NCI-H1694 (cell line): ENCODE measurements around the gene MISFA.
"Not testable (repeated sequence)": the region's sequence is repeated elsewhere in the genome, so short reads cannot be mapped to it uniquely, and the experiment has no call there.

Experiments
- DNase-seq: peaks from one replicate; lab custom pipeline; 2025; lab: John Stamatoyannopoulos, UW

The MISFA gene

DNA sequence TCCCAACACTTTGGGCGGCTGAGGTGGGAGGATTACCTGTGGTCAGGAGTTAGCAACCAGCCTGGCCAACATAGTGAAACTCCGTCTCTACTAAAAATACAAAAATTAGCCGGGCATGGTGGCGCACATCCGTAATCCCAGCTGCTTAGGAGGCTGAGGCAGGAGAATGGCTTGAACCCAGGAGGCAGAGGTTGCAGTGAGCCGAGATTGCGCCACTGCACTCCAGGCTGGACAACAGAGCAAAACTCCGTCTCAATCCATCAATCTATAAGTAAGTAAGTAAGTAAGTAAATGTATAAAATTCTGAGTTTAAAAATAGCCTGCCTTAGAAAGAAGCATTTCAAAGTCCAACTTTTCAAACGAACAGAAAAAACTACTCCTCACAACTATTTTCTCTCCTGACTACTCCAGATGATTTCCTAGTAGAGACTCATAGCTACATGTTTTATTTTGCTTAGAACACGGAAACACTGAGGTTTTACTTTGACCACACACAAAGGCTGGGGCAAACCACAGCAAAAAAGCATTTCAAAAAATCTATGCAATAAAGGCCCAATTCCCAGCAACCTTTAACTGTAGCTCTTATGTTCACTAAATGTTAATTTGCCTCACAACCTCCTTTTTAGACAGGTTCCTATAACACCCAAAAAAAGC lies 18.2 kb downstream of the MISFA start:
- no peak for DNase-seq

GRCh38 chr11:18618342-18619025 lies 18.9 kb downstream of the MISFA start:
- no peak for DNase-seq

DNA sequence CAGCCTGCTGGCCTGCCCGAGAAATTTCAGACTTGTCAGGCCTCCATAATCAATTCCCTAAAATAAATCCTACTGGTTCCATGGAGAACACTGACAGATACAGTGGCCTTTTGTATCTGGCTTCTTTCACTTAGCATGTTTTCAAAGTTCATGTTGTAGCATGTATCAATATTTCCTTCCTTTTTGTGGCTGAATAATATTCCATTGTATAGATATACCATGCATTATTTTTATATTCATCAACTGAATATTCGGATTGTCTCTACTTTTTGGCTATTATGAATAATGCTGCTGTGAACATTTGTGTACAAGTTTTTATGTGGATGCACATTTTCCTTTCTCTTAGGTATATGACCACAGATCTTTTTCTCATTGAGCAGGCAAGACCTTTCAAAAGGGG lies 24.1 kb downstream of the MISFA start:
- DNase-seq = no peak

- DNase-seq = no peak
These were observed 24.6 kb downstream of the MISFA start for GRCh38 chr11:18624161-18624560.

DNA sequence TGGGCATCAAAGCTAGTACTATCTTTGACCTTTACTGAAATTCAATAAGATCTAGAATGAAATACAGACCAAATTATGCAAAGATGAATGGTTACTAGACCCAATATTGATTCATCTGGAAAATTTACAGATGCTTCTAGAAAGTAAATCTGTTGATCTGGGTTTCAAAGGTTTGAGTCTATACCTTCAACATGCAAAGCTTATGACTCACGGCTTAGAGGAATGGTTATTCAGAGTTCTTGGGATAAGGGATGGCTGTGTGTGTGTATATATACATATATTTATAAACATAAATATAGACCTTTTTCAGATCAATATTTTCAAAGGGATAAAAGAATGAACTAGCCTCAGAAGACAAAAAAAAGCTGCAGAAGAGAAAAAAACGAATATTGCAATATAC lies 33.3 kb downstream of the MISFA start:
- DNase-seq = no peak

DNA sequence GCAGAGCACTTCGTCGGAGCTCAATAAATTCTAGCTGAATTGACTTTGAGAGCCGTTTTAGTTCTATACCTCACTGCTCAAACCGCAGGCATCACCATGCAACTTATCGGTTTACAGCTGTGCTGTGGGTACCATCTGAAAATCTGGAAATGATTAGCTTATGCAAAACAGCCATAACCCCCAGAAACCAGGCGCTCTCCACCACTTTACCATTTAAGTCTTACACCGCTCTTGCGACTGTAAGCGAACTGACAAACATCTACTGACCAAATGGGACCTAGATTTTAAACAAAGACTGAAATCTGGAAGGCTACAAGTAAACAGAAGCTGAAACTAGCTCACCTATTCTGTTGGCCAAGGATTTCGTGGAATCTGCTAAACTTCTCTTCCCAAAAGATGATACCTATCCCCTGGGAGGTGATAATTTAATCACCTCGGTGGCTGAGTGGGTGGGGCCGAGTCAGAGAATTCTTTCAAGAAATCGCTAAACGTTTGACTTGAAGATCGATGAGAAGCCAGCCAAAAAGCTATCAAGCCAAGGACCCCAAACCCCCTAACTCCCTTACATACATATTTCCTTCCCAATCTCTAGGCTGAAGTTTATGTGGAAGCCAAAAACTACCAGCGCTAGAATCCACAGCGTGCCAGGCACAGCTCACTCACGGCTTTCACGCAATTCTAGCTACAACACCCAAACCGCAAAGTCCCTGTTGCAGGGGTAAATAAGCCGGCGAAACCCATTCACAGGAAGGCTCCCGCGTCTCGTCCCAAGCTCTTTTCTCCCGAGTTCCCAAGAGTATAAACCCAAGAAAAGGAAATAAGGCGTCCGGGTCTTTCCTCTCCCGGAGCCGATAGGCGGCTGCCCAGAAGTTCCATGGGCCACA lies 33.9 kb downstream of the MISFA start:
- DNase-seq = no peak

GRCh38 chr11:18634140-18635032 lies 34.8 kb downstream of the MISFA start, which contains the start of gene SPTY2D1:
Gene SPTY2D1 (minus strand): TSS chr11:18634342. CDS start chr11:18634257, 85 bp downstream.
- DNase-seq = peak; percentile 96

- DNase-seq = no peak
These were observed 42.1 kb downstream of the MISFA start for GRCh38 chr11:18641677-18642076.

GRCh38 chr11:18643034-18643433 lies 43.4 kb downstream of the MISFA start:
- not testable (repeated sequence) for DNase-seq

DNA sequence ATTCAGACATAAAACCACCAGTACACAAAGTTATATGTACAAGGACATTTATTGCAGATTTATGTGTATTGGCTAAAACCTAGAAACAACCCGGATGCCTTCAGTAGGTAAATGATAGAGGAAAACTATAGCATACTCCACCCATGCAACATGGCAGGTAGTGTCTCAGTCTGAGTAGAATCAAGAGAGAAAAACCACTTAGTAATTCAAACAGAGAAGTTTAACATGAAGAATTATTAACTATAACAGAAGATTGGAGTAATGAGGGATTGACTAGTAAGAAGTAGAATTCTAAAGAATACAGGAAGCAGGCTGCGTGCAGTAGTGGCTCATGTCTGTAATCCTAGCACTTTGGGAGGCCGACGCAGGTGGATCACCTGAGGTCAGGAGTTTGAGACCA lies 50.8 kb downstream of the MISFA start:
- no peak for DNase-seq

GRCh38 chr11:18650859-18651557 lies 51.4 kb downstream of the MISFA start:
- DNase-seq = no peak
